ENCODE results near the gene GLDC. TPM values are rescaled to one million over a fixed set of nuclear protein-coding genes. Genes with fewer than 3 reads are reported as not detected.

The GLDC gene
- total RNA-seq, 6 experiments from 2014 or later, result 76.2 to 103 (median 89.3) TPM

GRCh38 chr9:6641961-6642360, 3.6 kb downstream of the GLDC start:
- 42% methylated on average over 2 of the region's 2 CpGs for WGBS (ENCODE audit: insufficient coverage, low coverage, low lambda C conversion rate, missing lambda C conversion rate)
- H3K4me1 ChIP-seq, result peaks cover 0 to 52% (median 13%) of the 10 kb centered on the region in 4 donors
- no peak for ATAC-seq
- H3K27me3 ChIP-seq, result no peaks in the 10 kb centered on the region
- TF ChIP-seq CTCF (IDR thresholded peaks at IDR 0.05), result no peak
- no peak for TF ChIP-seq POLR2A (IDR thresholded peaks at IDR 0.05)
- no peaks in the 10 kb centered on the region for H3K9me3 ChIP-seq
- intact Hi-C loops (cut with DNase I), result no loop called here
- H3K36me3 ChIP-seq, result no peaks in the 10 kb centered on the region
- peak overlapping the region in 2 of 3 donors; percentile 33 to 85 for H3K27ac ChIP-seq
- H3K4me3 ChIP-seq, result peak overlapping the region in 1 of 3 donors; percentile 7
- DNase-seq, result no peak

- ATAC-seq, result no peak
- DNase-seq, result no peak
- H3K27me3 ChIP-seq, result no peaks in the 10 kb centered on the region
- 35% methylated on average over 2 of the region's 2 CpGs for WGBS (ENCODE audit: insufficient coverage, low coverage, low lambda C conversion rate, missing lambda C conversion rate)
- no peaks in the 10 kb centered on the region for H3K9me3 ChIP-seq
- H3K36me3 ChIP-seq, result no peaks in the 10 kb centered on the region
- intact Hi-C loops (cut with DNase I), result no loop called here
- TF ChIP-seq CTCF (IDR thresholded peaks at IDR 0.05) (no peak), POLR2A (IDR thresholded peaks at IDR 0.05) (no peak)
- H3K4me3 ChIP-seq, result no peak overlapping the region
- peak overlapping the region in 2 of 3 donors; percentile 33 to 85 for H3K27ac ChIP-seq
- peaks cover 0 to 52% (median 13%) of the 10 kb centered on the region in 4 donors for H3K4me1 ChIP-seq
These were observed 4.0 kb downstream of the GLDC start for GRCh38 chr9:6641561-6641960.

GRCh38 chr9:6641056-6641455, 4.5 kb downstream of the GLDC start:
- no peaks in the 10 kb centered on the region for H3K27me3 ChIP-seq
- TF ChIP-seq POLR2A (IDR thresholded peaks at IDR 0.05) (no peak), CTCF (IDR thresholded peaks at IDR 0.05) (no peak)
- no peaks in the 10 kb centered on the region for H3K36me3 ChIP-seq
- ATAC-seq (peak in 1 of 4 donors; percentile 3), DNase-seq (no peak)
- peak overlapping the region in 2 of 3 donors; percentile 33 to 85 for H3K27ac ChIP-seq
- no peak overlapping the region for H3K4me3 ChIP-seq
- no peaks in the 10 kb centered on the region for H3K9me3 ChIP-seq
- WGBS (ENCODE audit: insufficient coverage, low coverage, low lambda C conversion rate, missing lambda C conversion rate), result 29% methylated on average over 4 of the region's 5 CpGs
- peaks cover 0 to 52% (median 13%) of the 10 kb centered on the region in 4 donors for H3K4me1 ChIP-seq
- intact Hi-C loops (cut with DNase I), result no loop called here

GRCh38 chr9:6640268-6641051, 5.1 kb downstream of the GLDC start:
- intact Hi-C loops (cut with DNase I), result no loop called here
- DNase-seq (peak; percentile 83 to 95 (median 94)), ATAC-seq (peak; percentile 82 to 92 (median 88))
- no peaks in the 10 kb centered on the region for H3K27me3 ChIP-seq
- H3K27ac ChIP-seq, result peak overlapping the region; percentile 4 to 85 (median 38)
- no peaks in the 10 kb centered on the region for H3K36me3 ChIP-seq
- 16% methylated on average over 9 of the region's 9 CpGs for whole genome bisulfite sequencing (ENCODE audit: insufficient coverage, low coverage, low lambda C conversion rate, missing lambda C conversion rate)
- H3K9me3 ChIP-seq, result no peaks in the 10 kb centered on the region
- TF ChIP-seq POLR2A (IDR thresholded peaks at IDR 0.05) (no peak), CTCF (IDR thresholded peaks at IDR 0.05) (no peak)
- peaks cover 0 to 52% (median 13%) of the 10 kb centered on the region in 4 donors for H3K4me1 ChIP-seq
- H3K4me3 ChIP-seq, result no peak overlapping the region

Measured in right lobe of liver (tissue), 6 donors.